ENCODE measurements around the gene C3orf80. TPM values are rescaled to one million over a fixed set of nuclear protein-coding genes. Genes with fewer than 3 reads are reported as not detected.

Gene C3orf80
- polyA plus RNA-seq, 2 of the 4 experiments (the other 2 are of a cell fraction): 1.7 to 3.7 TPM

DNA sequence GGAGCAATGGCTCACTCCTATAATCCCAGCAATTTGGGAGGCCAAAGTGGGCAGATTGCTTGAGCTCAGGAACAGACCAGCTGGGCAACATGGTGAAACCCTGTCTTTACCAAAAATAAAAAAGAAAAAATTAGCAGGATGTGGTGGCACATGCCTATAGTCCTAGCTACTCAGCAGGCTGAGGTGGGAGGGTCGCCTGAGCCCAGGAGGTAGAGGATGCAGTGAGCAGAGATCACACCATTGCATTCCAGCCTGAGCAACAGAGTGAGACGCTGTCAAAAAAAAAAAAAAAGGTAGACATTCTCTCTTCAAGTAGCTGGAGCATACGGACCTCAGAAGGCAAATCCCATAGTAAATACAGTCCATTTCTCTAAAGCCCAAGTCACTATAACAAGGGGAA is 7.1 kb upstream of the C3orf80 start:
- Histone ChIP-seq H3K4me1 (no peaks in the 10 kb centered on the region), H3K27ac (no peak overlapping the region), H3K4me3 (no peak overlapping the region), H3K9me3 (no peaks in the 10 kb centered on the region), H3K4me2 (no peak overlapping the region)
- ChIA-PET CTCF (no interaction called here), POLR2A (no interaction called here)
- 53% methylated on average over 3 of the region's 3 CpGs for WGBS (ENCODE audit: missing lambda C conversion rate)
- ATAC-seq (no peak), FAIRE-seq (no peak), DNase-seq (ENCODE audit: low read depth in 1 of 2, low spot score in 1 of 2) (no peak)
- TF ChIP-seq, protein P1, sequence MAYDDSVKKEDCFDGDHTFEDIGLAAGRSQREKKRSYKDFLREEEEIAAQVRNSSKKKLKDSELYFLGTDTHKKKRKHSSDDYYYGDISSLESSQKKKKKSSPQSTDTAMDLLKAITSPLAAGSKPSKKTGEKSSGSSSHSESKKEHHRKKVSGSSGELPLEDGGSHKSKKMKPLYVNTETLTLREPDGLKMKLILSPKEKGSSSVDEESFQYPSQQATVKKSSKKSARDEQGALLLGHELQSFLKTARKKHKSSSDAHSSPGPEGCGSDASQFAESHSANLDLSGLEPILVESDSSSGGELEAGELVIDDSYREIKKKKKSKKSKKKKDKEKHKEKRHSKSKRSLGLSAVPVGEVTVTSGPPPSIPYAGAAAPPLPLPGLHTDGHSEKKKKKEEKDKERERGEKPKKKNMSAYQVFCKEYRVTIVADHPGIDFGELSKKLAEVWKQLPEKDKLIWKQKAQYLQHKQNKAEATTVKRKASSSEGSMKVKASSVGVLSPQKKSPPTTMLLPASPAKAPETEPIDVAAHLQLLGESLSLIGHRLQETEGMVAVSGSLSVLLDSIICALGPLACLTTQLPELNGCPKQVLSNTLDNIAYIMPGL (CRISPR knock-in tag; IDR thresholded peaks at IDR 0.05; ENCODE audit: borderline replicate concordance): no peak
- TF ChIP-seq KDM5A (IDR thresholded peaks at IDR 0.05) (no peak), CBX8 (IDR thresholded peaks at IDR 0.05) (no peak), TFCP2L1 (CRISPR knock-in tag; IDR thresholded peaks at IDR 0.05) (no peak), HEYL (CRISPR knock-in tag; IDR thresholded peaks at IDR 0.05) (no peak), JUN (IDR thresholded peaks at IDR 0.05) (no peak), HOXB13 (CRISPR knock-in tag; IDR thresholded peaks at IDR 0.05; ENCODE audit: low read depth) (no peak), EHF (CRISPR knock-in tag; IDR thresholded peaks at IDR 0.05) (no peak), CBX2 (IDR thresholded peaks at IDR 0.05; ENCODE audit: borderline replicate concordance, low read depth) (no peak), ZFP36 (IDR thresholded peaks at IDR 0.05; ENCODE audit: borderline replicate concordance, partially characterized antibody) (no peak), RARB (CRISPR knock-in tag; IDR thresholded peaks at IDR 0.05) (no peak), JUNB (IDR thresholded peaks at IDR 0.05) (no peak), KDM1A (IDR thresholded peaks at IDR 0.05; ENCODE audit: low read depth) (no peak), CEBPB (IDR thresholded peaks at IDR 0.05) (no peak), GATA3 (IDR thresholded peaks at IDR 0.05; ENCODE audit: borderline replicate concordance) (no peak)
- TF ChIP-seq, protein P2, sequence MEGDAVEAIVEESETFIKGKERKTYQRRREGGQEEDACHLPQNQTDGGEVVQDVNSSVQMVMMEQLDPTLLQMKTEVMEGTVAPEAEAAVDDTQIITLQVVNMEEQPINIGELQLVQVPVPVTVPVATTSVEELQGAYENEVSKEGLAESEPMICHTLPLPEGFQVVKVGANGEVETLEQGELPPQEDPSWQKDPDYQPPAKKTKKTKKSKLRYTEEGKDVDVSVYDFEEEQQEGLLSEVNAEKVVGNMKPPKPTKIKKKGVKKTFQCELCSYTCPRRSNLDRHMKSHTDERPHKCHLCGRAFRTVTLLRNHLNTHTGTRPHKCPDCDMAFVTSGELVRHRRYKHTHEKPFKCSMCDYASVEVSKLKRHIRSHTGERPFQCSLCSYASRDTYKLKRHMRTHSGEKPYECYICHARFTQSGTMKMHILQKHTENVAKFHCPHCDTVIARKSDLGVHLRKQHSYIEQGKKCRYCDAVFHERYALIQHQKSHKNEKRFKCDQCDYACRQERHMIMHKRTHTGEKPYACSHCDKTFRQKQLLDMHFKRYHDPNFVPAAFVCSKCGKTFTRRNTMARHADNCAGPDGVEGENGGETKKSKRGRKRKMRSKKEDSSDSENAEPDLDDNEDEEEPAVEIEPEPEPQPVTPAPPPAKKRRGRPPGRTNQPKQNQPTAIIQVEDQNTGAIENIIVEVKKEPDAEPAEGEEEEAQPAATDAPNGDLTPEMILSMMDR (IDR thresholded peaks at IDR 0.05): no peak
- TF ChIP-seq, protein P3, sequence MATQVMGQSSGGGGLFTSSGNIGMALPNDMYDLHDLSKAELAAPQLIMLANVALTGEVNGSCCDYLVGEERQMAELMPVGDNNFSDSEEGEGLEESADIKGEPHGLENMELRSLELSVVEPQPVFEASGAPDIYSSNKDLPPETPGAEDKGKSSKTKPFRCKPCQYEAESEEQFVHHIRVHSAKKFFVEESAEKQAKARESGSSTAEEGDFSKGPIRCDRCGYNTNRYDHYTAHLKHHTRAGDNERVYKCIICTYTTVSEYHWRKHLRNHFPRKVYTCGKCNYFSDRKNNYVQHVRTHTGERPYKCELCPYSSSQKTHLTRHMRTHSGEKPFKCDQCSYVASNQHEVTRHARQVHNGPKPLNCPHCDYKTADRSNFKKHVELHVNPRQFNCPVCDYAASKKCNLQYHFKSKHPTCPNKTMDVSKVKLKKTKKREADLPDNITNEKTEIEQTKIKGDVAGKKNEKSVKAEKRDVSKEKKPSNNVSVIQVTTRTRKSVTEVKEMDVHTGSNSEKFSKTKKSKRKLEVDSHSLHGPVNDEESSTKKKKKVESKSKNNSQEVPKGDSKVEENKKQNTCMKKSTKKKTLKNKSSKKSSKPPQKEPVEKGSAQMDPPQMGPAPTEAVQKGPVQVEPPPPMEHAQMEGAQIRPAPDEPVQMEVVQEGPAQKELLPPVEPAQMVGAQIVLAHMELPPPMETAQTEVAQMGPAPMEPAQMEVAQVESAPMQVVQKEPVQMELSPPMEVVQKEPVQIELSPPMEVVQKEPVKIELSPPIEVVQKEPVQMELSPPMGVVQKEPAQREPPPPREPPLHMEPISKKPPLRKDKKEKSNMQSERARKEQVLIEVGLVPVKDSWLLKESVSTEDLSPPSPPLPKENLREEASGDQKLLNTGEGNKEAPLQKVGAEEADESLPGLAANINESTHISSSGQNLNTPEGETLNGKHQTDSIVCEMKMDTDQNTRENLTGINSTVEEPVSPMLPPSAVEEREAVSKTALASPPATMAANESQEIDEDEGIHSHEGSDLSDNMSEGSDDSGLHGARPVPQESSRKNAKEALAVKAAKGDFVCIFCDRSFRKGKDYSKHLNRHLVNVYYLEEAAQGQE (IDR thresholded peaks at IDR 0.05): no peak

DNA sequence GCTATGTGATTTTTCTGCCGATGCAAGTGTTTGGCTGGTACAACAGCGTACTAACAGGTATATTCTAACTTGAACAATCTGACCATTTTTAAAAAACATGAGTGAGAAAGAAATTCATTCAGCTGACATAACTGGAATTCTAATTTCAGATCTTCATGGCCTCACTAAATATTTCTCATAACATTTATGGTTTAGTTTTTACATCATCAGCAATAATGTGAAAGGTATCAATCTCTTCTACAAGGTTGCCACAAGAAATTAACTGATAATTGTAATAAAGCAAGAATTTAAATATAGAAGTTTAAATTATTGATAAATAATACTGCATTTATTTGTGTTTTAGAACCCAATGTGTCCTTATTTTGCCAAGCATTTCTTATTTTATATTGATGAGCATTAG is 5.2 kb upstream of the C3orf80 start:
- Histone ChIP-seq H3K27ac (no peak overlapping the region), H3K9me3 (no peaks in the 10 kb centered on the region), H3K4me1 (no peaks in the 10 kb centered on the region), H3K4me2 (no peak overlapping the region), H3K4me3 (no peak overlapping the region)
- POLR2A ChIA-PET: no interaction called here
- FAIRE-seq: no peak
- TF ChIP-seq FOSB (CRISPR knock-in tag; IDR thresholded peaks at IDR 0.05) (no peak), MAFK (IDR thresholded peaks at IDR 0.05; ENCODE audit: partially characterized antibody) (peak; percentile 52)
- DNase-seq (ENCODE audit: low read depth in 1 of 2, low spot score in 1 of 2): no peak
- 90% methylated on average over 2 of the region's 2 CpGs for WGBS (ENCODE audit: missing lambda C conversion rate)
- CTCF ChIA-PET: interaction anchor here (2.7 kb wide), 1 partner anchor 57 kb away, joined by 7 read pairs; no protein-coding TSS in a partner anchor
- no peak for ATAC-seq

Measured in A549 (cell line).